ENCODE data around the gene ZNF581.

DNA sequence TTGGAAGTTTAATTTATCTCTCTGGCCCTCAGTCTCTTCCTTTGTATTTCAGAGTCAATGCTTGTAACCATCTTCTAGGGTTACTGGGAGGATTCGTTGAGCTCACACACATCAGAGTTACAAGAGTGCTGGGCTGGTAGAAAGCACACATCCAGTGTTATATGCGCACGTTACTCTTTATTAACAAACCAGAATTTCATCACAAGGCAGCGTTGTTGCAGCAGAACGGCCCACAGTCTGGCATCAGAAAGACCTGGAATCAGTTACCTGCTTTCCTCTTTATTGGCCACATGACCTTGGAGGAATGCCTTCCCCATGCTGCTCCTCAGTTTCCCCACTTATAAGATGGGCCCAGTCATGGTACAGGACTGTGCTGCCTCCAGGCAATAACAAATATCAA lies 34.1 kb upstream of the ZNF581 start:
- TF ChIP-seq YY1 (IDR thresholded peaks at IDR 0.05; ENCODE audit: low read depth): no peak
- no peak for TF ChIP-seq TEAD4 (IDR thresholded peaks at IDR 0.05)
- TF ChIP-seq, protein P1, sequence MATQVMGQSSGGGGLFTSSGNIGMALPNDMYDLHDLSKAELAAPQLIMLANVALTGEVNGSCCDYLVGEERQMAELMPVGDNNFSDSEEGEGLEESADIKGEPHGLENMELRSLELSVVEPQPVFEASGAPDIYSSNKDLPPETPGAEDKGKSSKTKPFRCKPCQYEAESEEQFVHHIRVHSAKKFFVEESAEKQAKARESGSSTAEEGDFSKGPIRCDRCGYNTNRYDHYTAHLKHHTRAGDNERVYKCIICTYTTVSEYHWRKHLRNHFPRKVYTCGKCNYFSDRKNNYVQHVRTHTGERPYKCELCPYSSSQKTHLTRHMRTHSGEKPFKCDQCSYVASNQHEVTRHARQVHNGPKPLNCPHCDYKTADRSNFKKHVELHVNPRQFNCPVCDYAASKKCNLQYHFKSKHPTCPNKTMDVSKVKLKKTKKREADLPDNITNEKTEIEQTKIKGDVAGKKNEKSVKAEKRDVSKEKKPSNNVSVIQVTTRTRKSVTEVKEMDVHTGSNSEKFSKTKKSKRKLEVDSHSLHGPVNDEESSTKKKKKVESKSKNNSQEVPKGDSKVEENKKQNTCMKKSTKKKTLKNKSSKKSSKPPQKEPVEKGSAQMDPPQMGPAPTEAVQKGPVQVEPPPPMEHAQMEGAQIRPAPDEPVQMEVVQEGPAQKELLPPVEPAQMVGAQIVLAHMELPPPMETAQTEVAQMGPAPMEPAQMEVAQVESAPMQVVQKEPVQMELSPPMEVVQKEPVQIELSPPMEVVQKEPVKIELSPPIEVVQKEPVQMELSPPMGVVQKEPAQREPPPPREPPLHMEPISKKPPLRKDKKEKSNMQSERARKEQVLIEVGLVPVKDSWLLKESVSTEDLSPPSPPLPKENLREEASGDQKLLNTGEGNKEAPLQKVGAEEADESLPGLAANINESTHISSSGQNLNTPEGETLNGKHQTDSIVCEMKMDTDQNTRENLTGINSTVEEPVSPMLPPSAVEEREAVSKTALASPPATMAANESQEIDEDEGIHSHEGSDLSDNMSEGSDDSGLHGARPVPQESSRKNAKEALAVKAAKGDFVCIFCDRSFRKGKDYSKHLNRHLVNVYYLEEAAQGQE (IDR thresholded peaks at IDR 0.05; ENCODE audit: low read depth): no peak
- TF ChIP-seq, protein P2, sequence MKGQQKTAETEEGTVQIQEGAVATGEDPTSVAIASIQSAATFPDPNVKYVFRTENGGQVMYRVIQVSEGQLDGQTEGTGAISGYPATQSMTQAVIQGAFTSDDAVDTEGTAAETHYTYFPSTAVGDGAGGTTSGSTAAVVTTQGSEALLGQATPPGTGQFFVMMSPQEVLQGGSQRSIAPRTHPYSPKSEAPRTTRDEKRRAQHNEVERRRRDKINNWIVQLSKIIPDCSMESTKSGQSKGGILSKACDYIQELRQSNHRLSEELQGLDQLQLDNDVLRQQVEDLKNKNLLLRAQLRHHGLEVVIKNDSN (IDR thresholded peaks at IDR 0.05): no peak
- no peak for TF ChIP-seq EGR1 (IDR thresholded peaks at IDR 0.05)
- TF ChIP-seq, protein P3, sequence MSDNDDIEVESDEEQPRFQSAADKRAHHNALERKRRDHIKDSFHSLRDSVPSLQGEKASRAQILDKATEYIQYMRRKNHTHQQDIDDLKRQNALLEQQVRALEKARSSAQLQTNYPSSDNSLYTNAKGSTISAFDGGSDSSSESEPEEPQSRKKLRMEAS (IDR thresholded peaks at IDR 0.05): no peak
- TF ChIP-seq ZBTB7A (IDR thresholded peaks at IDR 0.05; ENCODE audit: low read depth): no peak
- no peak for TF ChIP-seq TAF1 (IDR thresholded peaks at IDR 0.05; ENCODE audit: low read depth)

Measured in Ishikawa (cell line).